Prostate gland (tissue), 2 donors: ENCODE measurements around the gene NRCAM.

ENCODE experiments used
- CTCF ChIP-seq, 4 experiments: fragments of 200-600 bp in 2 of 4; fragments of 450-650 bp in 2 of 4; sonication (generic) in 2 of 4; IDR thresholded peaks; 1 replicate in 3 of 4; 2 replicates in 1 of 4; pipeline ENCODE4 v1.5.1; 2016 to 2019; ENCODE audit warnings: antibody characterized with exemption in 4 of 4, mild to moderate bottlenecking in 2 of 4, moderate library complexity in 2 of 4
- POLR2A ChIP-seq: fragments of 450-650 bp; IDR thresholded peaks from one replicate; pipeline ENCODE4 v1.6.1; 2016; ENCODE audit warnings: antibody characterized with exemption, mild to moderate bottlenecking
- POLR2AphosphoS5 ChIP-seq: sonication (generic); formaldehyde crosslinking; IDR thresholded peaks from one replicate; pipeline ENCODE4 v1.6.1; 2017; ENCODE audit warnings: antibody characterized with exemption

- TF ChIP-seq POLR2AphosphoS5 (no peak), CTCF (IDR thresholded peaks at IDR 0.05) (no peak), POLR2A (no peak)
These were observed 47.1 kb upstream of the NRCAM start for GRCh38 chr7:108503112-108504026.
